Measurements from ENCODE around the gene DLG3. TPM values are rescaled to one million over a fixed set of nuclear protein-coding genes. Genes with fewer than 3 reads are reported as not detected.

The DLG3 gene
- total and polyA plus RNA-seq, 2 of the 8 experiments (the other 6 are each of a cell fraction or from before 2014, with no cell fraction given): 29.2 to 63.8 TPM

GRCh38 chrX:70411475-70411874, 33.2 kb upstream of the DLG3 start:
- POLR2A ChIA-PET (ENCODE audit: partially characterized antibody): no interaction called here
- TF ChIP-seq POLR2A (IDR thresholded peaks at IDR 0.05; ENCODE audit: control extremely low read depth in 1 of 2, low read depth in 2 of 2, low read length in 2 of 2) (no peak), ASH2L (IDR thresholded peaks at IDR 0.05; ENCODE audit: low read length) (no peak), ATF2 (IDR thresholded peaks at IDR 0.05; ENCODE audit: low read length) (no peak), FOSL1 (IDR thresholded peaks at IDR 0.05; ENCODE audit: insufficient read depth, low read depth, low read length) (no peak), GTF2F1 (IDR thresholded peaks at IDR 0.05; ENCODE audit: borderline replicate concordance, low read depth, low read length) (no peak), KDM1A (IDR thresholded peaks at IDR 0.05; ENCODE audit: borderline replicate concordance, low read length) (no peak), SP2 (IDR thresholded peaks at IDR 0.05; ENCODE audit: low read length) (no peak), JUND (IDR thresholded peaks at IDR 0.05; ENCODE audit: low read length) (no peak), RBBP5 (IDR thresholded peaks at IDR 0.05; ENCODE audit: borderline replicate concordance, low read depth, low read length) (no peak), SIN3A (conservative IDR thresholded peaks at IDR 0.05 in 1 of 2, IDR thresholded peaks at IDR 0.05 in 1 of 2; ENCODE audit: low read depth in 1 of 2, low read length in 2 of 2) (no peak), CREB1 (IDR thresholded peaks at IDR 0.05) (no peak), RFX5 (IDR thresholded peaks at IDR 0.05; ENCODE audit: borderline replicate concordance, low read depth, low read length) (no peak), YY1 (IDR thresholded peaks at IDR 0.05; ENCODE audit: low read depth, low read length) (no peak), SRF (IDR thresholded peaks at IDR 0.05; ENCODE audit: low read depth, low read length) (no peak)

More at GRCh38 chrX:70411475-70411874, 33.2 kb upstream of the DLG3 start:
- no peak overlapping the region for H3K9ac ChIP-seq (replicated peaks in 1 of 4; ENCODE audit: extremely low read depth in 1 of 4, low read depth in 3 of 4, low read length in 3 of 4)
- peaks cover 0 to 15% (median 7%) of the 10 kb centered on the region in 4 experiments; a peak in 4 of 8 replicates for H3K36me3 ChIP-seq (ENCODE audit: control insufficient read depth in 2 of 4, insufficient read depth in 4 of 4, low read length in 3 of 4)
- no peak overlapping the region for H3K56ac ChIP-seq (replicated peaks; ENCODE audit: insufficient read length, low read depth, low read length)
- H3K4me3 ChIP-seq (ENCODE audit: extremely low read depth in 1 of 4, insufficient read depth in 2 of 4, low read depth in 3 of 4, low read length in 4 of 4): no peak overlapping the region
- 72% methylated on average over 2 of the region's 3 CpGs; no CpG with 5 or more reads in 1 of the 2 experiments for WGBS, 2 experiments (ENCODE audit: extremely low coverage in 1 of 2, insufficient coverage in 1 of 2, insufficient read length in 1 of 2, insufficient replicate concordance in 2 of 2, low coverage in 1 of 2, low lambda C conversion rate in 2 of 2, missing lambda C conversion rate in 1 of 2)
- no peak overlapping the region for H3K14ac ChIP-seq (ENCODE audit: insufficient read length)
- H2BK5ac ChIP-seq (ENCODE audit: low read depth, low read length): no peak overlapping the region
- no peak overlapping the region for H4K8ac ChIP-seq (ENCODE audit: extremely low read depth, insufficient read depth, low read length)
- H3K27ac ChIP-seq (ENCODE audit: low read depth, low read length): no peak overlapping the region
- H3K79me2 ChIP-seq (ENCODE audit: control insufficient read depth in 1 of 2, insufficient read depth in 2 of 2, low read length in 2 of 2): no peaks in the 10 kb centered on the region
- FAIRE-seq (no peak), DNase-seq (ENCODE audit: low read depth in 1 of 2, low spot score in 2 of 2) (no peak)
- no peak overlapping the region for H4K5ac ChIP-seq (ENCODE audit: insufficient read length, low read depth, low read length)
- H4K20me1 ChIP-seq (replicated peaks in 1 of 2; ENCODE audit: control insufficient read depth in 1 of 2, insufficient read depth in 2 of 2, low read length in 2 of 2): no peaks in the 10 kb centered on the region
- no peak overlapping the region for H4K91ac ChIP-seq (replicated peaks; ENCODE audit: insufficient read length, low read length)
- H2BK20ac ChIP-seq (ENCODE audit: low read length): no peak overlapping the region
- no peak overlapping the region for H2AK5ac ChIP-seq (ENCODE audit: low read depth, low read length)
- H3K4me1 ChIP-seq (replicated peaks in 1 of 4; ENCODE audit: control insufficient read depth in 3 of 4, insufficient read depth in 4 of 4, low read length in 3 of 4): no peaks in the 10 kb centered on the region
- CTCF ChIA-PET (ENCODE audit: partially characterized antibody): interaction anchor here (0.7 kb wide), 1 partner anchor 200 kb away, joined by 3 read pairs; no protein-coding TSS in a partner anchor
- no peak overlapping the region for H2BK15ac ChIP-seq (ENCODE audit: low read length)
- no peak overlapping the region for H3K4ac ChIP-seq (replicated peaks; ENCODE audit: insufficient read length, low read depth, low read length)
- H2AFZ ChIP-seq (ENCODE audit: low read length): no peak overlapping the region
- no peak overlapping the region for H3K18ac ChIP-seq (ENCODE audit: extremely low read depth, low read length)
- H2BK12ac ChIP-seq (ENCODE audit: low read depth, low read length): no peak overlapping the region
- H2BK120ac ChIP-seq (replicated peaks; ENCODE audit: low read depth, low read length): no peak overlapping the region
- no peak overlapping the region for H3K23ac ChIP-seq (ENCODE audit: insufficient read length)
- no peaks in the 10 kb centered on the region for H3K27me3 ChIP-seq (replicated peaks in 1 of 4; ENCODE audit: control insufficient read depth in 3 of 4, extremely low read depth in 1 of 4, insufficient read depth in 3 of 4, low read length in 3 of 4)
- no peaks in the 10 kb centered on the region for H3K23me2 ChIP-seq (ENCODE audit: low read depth, low read length)
- no peaks in the 10 kb centered on the region for H3K79me1 ChIP-seq (ENCODE audit: low read depth, low read length)
- H3K4me2 ChIP-seq (ENCODE audit: insufficient read depth in 1 of 2, low read depth in 2 of 2, low read length in 2 of 2): no peak overlapping the region
- no peaks in the 10 kb centered on the region for H3K9me3 ChIP-seq (ENCODE audit: insufficient read depth in 2 of 2, low read depth in 1 of 2, low read length in 1 of 2)
